DOHH2 (cell line): ENCODE measurements around the gene DNMT1.
A peak's percentile ranks its signal among the peaks of the same experiment; 100 is the strongest.

ENCODE experiments used
- H3F3A ChIP-seq: fragments of 200-600 bp; sonication (generic), shearing (Covaris generic); 2 replicates; pipeline ENCODE4 v1.6.0; 2016; ENCODE audit warnings: antibody characterized with exemption, mild to moderate bottlenecking; ENCODE audit not compliant: control insufficient read depth, insufficient read depth
- H3K27ac ChIP-seq: fragments of 200-600 bp; sonication (generic); 2 replicates; pipeline ENCODE4 v1.5.1; 2014; ENCODE audit warnings: low read depth, mild to moderate bottlenecking, low read length, moderate library complexity
- H3K27me3 ChIP-seq: fragments of 200-600 bp; sonication (generic); 2 replicates; pipeline ENCODE4 v1.6.1; 2014; ENCODE audit warnings: mild to moderate bottlenecking, low read length, mixed read lengths; ENCODE audit not compliant: control insufficient read depth
- H3K36me3 ChIP-seq: fragments of 200-600 bp; sonication (generic); 2 replicates; pipeline ENCODE4 v1.6.1; 2014; ENCODE audit warnings: mild to moderate bottlenecking, low read length, moderate library complexity, mixed read lengths; ENCODE audit not compliant: control insufficient read depth
- H3K4me1 ChIP-seq: fragments of 200-600 bp; sonication (generic); 2 replicates; pipeline ENCODE4 v1.6.1; 2014; ENCODE audit warnings: mild to moderate bottlenecking, low read length, mixed read lengths; ENCODE audit not compliant: control insufficient read depth
- H3K4me2 ChIP-seq: fragments of 200-600 bp; sonication (generic); 2 replicates; pipeline ENCODE4 v1.6.0; 2014; ENCODE audit warnings: mild to moderate bottlenecking, low read length, moderate library complexity
- H3K4me3 ChIP-seq: fragments of 200-600 bp; sonication (generic); 2 replicates; pipeline ENCODE4 v1.5.1; 2014; ENCODE audit warnings: mild to moderate bottlenecking, low read length, mixed read lengths
- H3K79me2 ChIP-seq: fragments of 200-600 bp; sonication (generic); 2 replicates; pipeline ENCODE4 v1.6.1; 2014; ENCODE audit warnings: mild to moderate bottlenecking, low read length, mixed read lengths; ENCODE audit not compliant: control insufficient read depth
- H3K9me2 ChIP-seq: fragments of 200-600 bp; sonication (generic); replicated peaks from 2 replicates; pipeline ENCODE4 v1.6.1; 2014; ENCODE audit warnings: mild to moderate bottlenecking, low read length, mixed read lengths; ENCODE audit not compliant: control insufficient read depth
- H3K9me3 ChIP-seq: fragments of 200-600 bp; sonication (generic); 2 replicates; pipeline ENCODE4 v1.6.1; 2014; ENCODE audit warnings: antibody characterized with exemption, low read length, mixed read lengths; ENCODE audit not compliant: control insufficient read depth, insufficient read depth
- H4K20me1 ChIP-seq: fragments of 200-600 bp; sonication (generic); 2 replicates; pipeline ENCODE4 v1.6.0; 2014; ENCODE audit warnings: low read depth, mild to moderate bottlenecking, antibody characterized with exemption, low read length, moderate library complexity; ENCODE audit not compliant: control insufficient read depth, insufficient read depth
- EZH2phosphoT487 ChIP-seq: fragments of 200-600 bp; sonication (generic); IDR thresholded peaks from 2 replicates; pipeline ENCODE4 v1.6.1; 2017; ENCODE audit warnings: borderline replicate concordance, mild to moderate bottlenecking, antibody characterized with exemption, low read length, moderate library complexity, mixed read lengths
- TF ChIP-seq, protein P1 (sequence below): fragments of 200-600 bp; sonication (generic); IDR thresholded peaks from one replicate; pipeline ENCODE4 v1.5.1; 2014; ENCODE audit warnings: antibody characterized with exemption, mild to moderate bottlenecking, low read depth, low read length; ENCODE audit not compliant: poor library complexity, severe bottlenecking

The DNMT1 gene

DNA sequence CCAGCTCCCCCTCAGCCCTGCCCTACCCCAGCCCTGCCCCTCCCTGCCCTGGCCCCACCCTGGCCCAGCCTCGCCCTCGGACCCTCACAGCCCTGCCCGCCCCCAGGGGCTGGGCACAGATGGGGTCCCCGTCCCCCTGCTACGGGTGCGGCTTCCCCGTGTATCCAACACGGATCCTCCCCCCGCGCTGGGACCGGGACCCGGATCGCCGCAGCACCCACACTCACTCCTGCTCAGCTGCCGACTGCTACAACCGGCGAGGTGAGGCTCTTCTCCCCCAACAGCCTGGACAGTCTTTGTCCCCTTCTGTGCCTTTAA, 103.4 kb downstream of the DNMT1 start:
- Histone ChIP-seq H3K9me3 (no peaks in the 10 kb centered on the region), H3K9me2 (no peaks in the 10 kb centered on the region), H4K20me1 (no peaks in the 10 kb centered on the region), H3K79me2 (peaks cover 3% of the 10 kb centered on the region), H3K27me3 (no peaks in the 10 kb centered on the region), H3K4me2 (peak overlapping the region; percentile 60), H3K27ac (peak overlapping the region; percentile 62; the same call in 1 of the 2 replicates), H3K4me3 (peak overlapping the region; percentile 50; the same call in 1 of the 2 replicates), H3K4me1 (peaks cover 38% of the 10 kb centered on the region), H3K36me3 (peaks cover 15% of the 10 kb centered on the region), H3F3A (peaks cover 5% of the 10 kb centered on the region)
- TF ChIP-seq EZH2phosphoT487: no peak
- TF ChIP-seq, protein P1, sequence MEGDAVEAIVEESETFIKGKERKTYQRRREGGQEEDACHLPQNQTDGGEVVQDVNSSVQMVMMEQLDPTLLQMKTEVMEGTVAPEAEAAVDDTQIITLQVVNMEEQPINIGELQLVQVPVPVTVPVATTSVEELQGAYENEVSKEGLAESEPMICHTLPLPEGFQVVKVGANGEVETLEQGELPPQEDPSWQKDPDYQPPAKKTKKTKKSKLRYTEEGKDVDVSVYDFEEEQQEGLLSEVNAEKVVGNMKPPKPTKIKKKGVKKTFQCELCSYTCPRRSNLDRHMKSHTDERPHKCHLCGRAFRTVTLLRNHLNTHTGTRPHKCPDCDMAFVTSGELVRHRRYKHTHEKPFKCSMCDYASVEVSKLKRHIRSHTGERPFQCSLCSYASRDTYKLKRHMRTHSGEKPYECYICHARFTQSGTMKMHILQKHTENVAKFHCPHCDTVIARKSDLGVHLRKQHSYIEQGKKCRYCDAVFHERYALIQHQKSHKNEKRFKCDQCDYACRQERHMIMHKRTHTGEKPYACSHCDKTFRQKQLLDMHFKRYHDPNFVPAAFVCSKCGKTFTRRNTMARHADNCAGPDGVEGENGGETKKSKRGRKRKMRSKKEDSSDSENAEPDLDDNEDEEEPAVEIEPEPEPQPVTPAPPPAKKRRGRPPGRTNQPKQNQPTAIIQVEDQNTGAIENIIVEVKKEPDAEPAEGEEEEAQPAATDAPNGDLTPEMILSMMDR: no peak

DNA sequence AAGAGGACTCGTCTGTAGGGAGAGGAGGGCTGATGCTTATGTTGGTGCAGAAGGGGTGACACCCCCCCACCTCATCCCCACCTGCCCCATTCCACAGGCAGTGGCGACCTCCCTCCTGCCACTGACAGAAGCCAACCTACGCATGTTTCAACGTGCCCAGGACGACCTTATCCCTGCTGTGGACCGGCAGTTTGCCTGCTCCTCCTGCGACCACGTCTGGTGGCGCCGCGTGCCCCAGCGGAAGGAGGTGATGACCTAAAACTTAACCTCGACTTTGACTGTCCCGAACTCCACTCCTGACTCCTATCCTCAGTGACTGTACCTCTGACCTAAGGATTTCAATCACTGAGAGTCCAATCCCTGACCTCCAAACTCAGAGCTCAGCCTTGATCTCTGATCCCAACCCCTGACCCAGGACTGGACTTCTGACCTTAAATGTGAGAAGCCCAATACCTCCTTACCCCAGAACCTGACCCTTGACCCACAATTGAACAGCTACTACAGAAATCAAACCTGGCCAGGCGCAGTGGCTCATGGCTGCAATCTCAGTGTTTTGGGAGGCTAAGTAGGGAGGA, 104.9 kb downstream of the DNMT1 start:
- Histone ChIP-seq H3K27me3 (no peaks in the 10 kb centered on the region), H4K20me1 (no peaks in the 10 kb centered on the region), H3K4me1 (peaks cover 34% of the 10 kb centered on the region), H3K79me2 (peaks cover 5% of the 10 kb centered on the region; the same call in 1 of the 2 replicates), H3K4me3 (no peak overlapping the region), H3K9me2 (no peaks in the 10 kb centered on the region), H3K36me3 (peaks cover 15% of the 10 kb centered on the region), H3K9me3 (no peaks in the 10 kb centered on the region), H3K27ac (no peak overlapping the region), H3F3A (peaks cover 5% of the 10 kb centered on the region), H3K4me2 (no peak overlapping the region)
- TF ChIP-seq, protein P1: no peak
- TF ChIP-seq EZH2phosphoT487: no peak

DNA sequence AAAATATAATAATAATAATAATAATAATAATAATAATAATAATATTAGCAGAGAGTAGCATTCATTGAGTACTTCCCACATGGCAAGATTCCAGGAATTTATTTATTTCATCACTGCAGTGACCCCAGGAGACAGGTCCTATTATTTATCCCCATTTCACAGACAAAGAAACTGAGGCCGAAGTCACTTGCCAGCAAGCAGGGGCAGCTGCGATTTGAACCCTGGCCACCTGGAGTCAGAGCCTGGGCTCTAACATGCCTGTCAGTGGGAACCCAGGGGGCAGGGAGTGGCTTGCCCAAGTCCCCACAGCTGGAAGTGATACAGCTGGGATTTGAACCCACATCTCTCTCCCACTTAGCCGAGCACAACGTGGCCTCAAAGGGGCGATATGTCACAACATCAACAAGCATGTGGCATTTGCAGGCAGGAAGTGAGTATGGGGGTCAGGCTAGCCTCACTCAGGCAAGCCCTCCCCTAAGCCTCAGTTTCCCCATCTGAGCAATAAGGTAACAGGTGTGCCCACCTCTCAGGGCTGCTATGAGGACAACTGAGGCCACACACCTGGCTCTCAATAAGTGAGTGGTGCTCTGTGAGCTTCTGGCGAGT, 105.7 kb downstream of the DNMT1 start:
- peaks cover 5% of the 10 kb centered on the region; the same call in 1 of the 2 replicates for H3K79me2 ChIP-seq
- peaks cover 15% of the 10 kb centered on the region for H3K36me3 ChIP-seq
- H3K27me3 ChIP-seq: no peaks in the 10 kb centered on the region
- TF ChIP-seq, protein P1: no peak
- no peak for TF ChIP-seq EZH2phosphoT487
- H3K4me1 ChIP-seq: peaks cover 34% of the 10 kb centered on the region
- no peaks in the 10 kb centered on the region for H3K9me2 ChIP-seq
- H3K4me2 ChIP-seq: no peak overlapping the region
- no peaks in the 10 kb centered on the region for H3K9me3 ChIP-seq
- no peak overlapping the region for H3K27ac ChIP-seq
- no peak overlapping the region for H3K4me3 ChIP-seq
- peaks cover 5% of the 10 kb centered on the region for H3F3A ChIP-seq
- no peaks in the 10 kb centered on the region for H4K20me1 ChIP-seq
